ENCODE data around the gene OR8J3. TPM values are rescaled to one million over a fixed set of nuclear protein-coding genes. Genes with fewer than 3 reads are reported as not detected.
"Not testable (repeated sequence)": the region's sequence is repeated elsewhere in the genome, so short reads cannot be mapped to it uniquely, and the experiment has no call there.

OR8J3 gene
- not detected in 2 replicates for total RNA-seq (2012; rRNA removed)

- Histone ChIP-seq H3K9me3 (replicated peaks; ENCODE audit: low read length) (peaks cover 6% of the 10 kb centered on the region), H3K4me2 (ENCODE audit: low read length) (no peak within 1 kb of the TSS), H3K4me1 (ENCODE audit: control insufficient read depth, insufficient read depth, low read length) (no peaks in the 10 kb centered on the region), H3K9ac (ENCODE audit: low read depth, low read length) (no peak within 1 kb of the TSS), H3K4me3 (ENCODE audit: low read length) (no peak within 1 kb of the TSS), H3K36me3 (ENCODE audit: insufficient read depth, low read length) (no peaks in the 10 kb centered on the region), H3K27me3 (ENCODE audit: control insufficient read depth, insufficient read depth, low read length) (no peaks in the 10 kb centered on the region)
Observed at GRCh38 chr11:56140151-56140661, at the start of gene OR8J3. OR8J3 (minus strand) TSS chr11:56140201; CDS start chr11:56137718, 2,483 bp downstream.

GRCh38 chr11:56188602-56189001, 48.6 kb upstream of the OR8J3 start:
- Histone ChIP-seq H3K36me3 (ENCODE audit: insufficient read depth, low read length) (no peaks in the 10 kb centered on the region), H3K4me1 (ENCODE audit: control insufficient read depth, insufficient read depth, low read length) (no peaks in the 10 kb centered on the region)

DNA sequence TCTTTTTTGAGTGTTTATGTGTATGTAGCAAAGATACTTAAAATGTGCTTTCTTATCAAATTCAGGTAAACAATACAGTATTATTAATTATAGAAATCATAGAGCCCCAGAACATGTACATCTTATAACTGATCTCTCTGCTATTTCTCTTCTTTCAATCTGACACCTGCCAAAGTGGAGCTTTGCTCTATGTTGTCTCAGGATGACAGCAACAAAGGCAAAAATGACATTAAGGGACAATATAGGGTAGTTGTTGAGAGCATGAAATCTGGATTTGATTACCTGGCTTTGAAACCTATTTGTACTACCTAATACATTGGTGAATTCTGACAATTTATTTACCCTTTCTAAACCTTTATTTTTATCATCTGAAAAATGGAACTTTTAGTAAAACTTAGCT, 43.5 kb upstream of the OR8J3 start:
- H3K4me3 ChIP-seq (ENCODE audit: low read length): no peak overlapping the region
- H3K36me3 ChIP-seq (ENCODE audit: insufficient read depth, low read length): no peaks in the 10 kb centered on the region
- no peaks in the 10 kb centered on the region for H3K4me1 ChIP-seq (ENCODE audit: control insufficient read depth, insufficient read depth, low read length)
- H3K4me2 ChIP-seq (ENCODE audit: low read length): no peak overlapping the region
- no peaks in the 10 kb centered on the region for H3K9me3 ChIP-seq (replicated peaks; ENCODE audit: low read length)
- H3K27me3 ChIP-seq (ENCODE audit: control insufficient read depth, insufficient read depth, low read length): no peaks in the 10 kb centered on the region
- H3K9ac ChIP-seq (ENCODE audit: low read depth, low read length): no peak overlapping the region

More at GRCh38 chr11:56188602-56189001, 48.6 kb upstream of the OR8J3 start:
- Histone ChIP-seq H3K27me3 (ENCODE audit: control insufficient read depth, insufficient read depth, low read length) (no peaks in the 10 kb centered on the region), H3K4me2 (ENCODE audit: low read length) (no peak overlapping the region), H3K9ac (ENCODE audit: low read depth, low read length) (no peak overlapping the region), H3K9me3 (replicated peaks; ENCODE audit: low read length) (no peaks in the 10 kb centered on the region), H3K4me3 (ENCODE audit: low read length) (no peak overlapping the region)

GRCh38 chr11:56176318-56176717, 36.3 kb upstream of the OR8J3 start, which contains the start of gene OR5J2:
OR5J2 (plus strand) TSS chr11:56176618; CDS start chr11:56176618, 0 bp downstream.
- Histone ChIP-seq H3K9me3 (replicated peaks; ENCODE audit: low read length) (peaks cover 4% of the 10 kb centered on the region), H3K4me2 (ENCODE audit: low read length) (no peak within 1 kb of the TSS), H3K9ac (ENCODE audit: low read depth, low read length) (no peak within 1 kb of the TSS), H3K4me1 (ENCODE audit: control insufficient read depth, insufficient read depth, low read length) (no peaks in the 10 kb centered on the region), H3K4me3 (ENCODE audit: low read length) (no peak within 1 kb of the TSS), H3K36me3 (ENCODE audit: insufficient read depth, low read length) (no peaks in the 10 kb centered on the region), H3K27me3 (ENCODE audit: control insufficient read depth, insufficient read depth, low read length) (no peaks in the 10 kb centered on the region)

DNA sequence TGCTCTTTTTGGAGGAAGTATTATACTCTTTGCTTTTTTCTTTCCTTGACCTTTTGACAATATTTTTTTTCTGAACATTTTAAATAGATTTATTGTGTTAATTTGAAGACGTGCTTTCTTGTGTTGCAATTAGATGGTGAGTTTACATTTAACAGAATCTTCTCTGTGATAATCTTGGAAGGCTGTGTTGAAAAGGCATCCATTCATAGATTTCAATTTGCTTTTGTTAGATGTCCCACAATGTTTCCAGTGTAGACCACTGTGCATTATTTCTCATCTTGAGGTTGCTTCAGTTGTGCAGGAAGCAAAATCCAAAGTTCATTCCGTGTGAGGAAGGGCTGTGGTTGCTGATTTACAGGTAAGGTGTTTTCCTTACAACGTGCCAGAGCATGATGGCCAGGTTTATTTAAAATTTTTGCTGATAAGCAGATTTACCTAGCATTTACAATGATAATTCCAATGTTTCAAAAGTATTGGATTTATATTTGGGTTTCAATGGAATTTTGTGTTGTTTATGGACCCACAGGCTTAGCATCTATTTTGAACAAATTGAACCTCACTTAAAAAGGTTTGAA, 32.3 kb upstream of the OR8J3 start:
- Histone ChIP-seq H3K4me3 (ENCODE audit: low read length) (no peak overlapping the region), H3K4me2 (ENCODE audit: low read length) (no peak overlapping the region), H3K4me1 (ENCODE audit: control insufficient read depth, insufficient read depth, low read length) (no peaks in the 10 kb centered on the region), H3K27me3 (ENCODE audit: control insufficient read depth, insufficient read depth, low read length) (no peaks in the 10 kb centered on the region), H3K36me3 (ENCODE audit: insufficient read depth, low read length) (no peaks in the 10 kb centered on the region), H3K9me3 (replicated peaks; ENCODE audit: low read length) (peaks cover 8% of the 10 kb centered on the region), H3K9ac (ENCODE audit: low read depth, low read length) (no peak overlapping the region)

GRCh38 chr11:56163804-56164203, 23.8 kb upstream of the OR8J3 start:
- no peak overlapping the region for H3K4me3 ChIP-seq (ENCODE audit: low read length)
- H3K36me3 ChIP-seq (ENCODE audit: insufficient read depth, low read length): no peaks in the 10 kb centered on the region
- H3K4me2 ChIP-seq (ENCODE audit: low read length): no peak overlapping the region
- H3K4me1 ChIP-seq (ENCODE audit: control insufficient read depth, insufficient read depth, low read length): no peaks in the 10 kb centered on the region
- H3K27me3 ChIP-seq (ENCODE audit: control insufficient read depth, insufficient read depth, low read length): no peaks in the 10 kb centered on the region
- no peak overlapping the region for H3K9ac ChIP-seq (ENCODE audit: low read depth, low read length)
- H3K9me3 ChIP-seq (replicated peaks; ENCODE audit: low read length): no peaks in the 10 kb centered on the region

- Histone ChIP-seq H3K27me3 (ENCODE audit: control insufficient read depth, insufficient read depth, low read length) (no peaks in the 10 kb centered on the region), H3K4me3 (ENCODE audit: low read length) (no peak within 1 kb of the TSS), H3K9me3 (replicated peaks; ENCODE audit: low read length) (no peaks in the 10 kb centered on the region), H3K9ac (ENCODE audit: low read depth, low read length) (no peak within 1 kb of the TSS), H3K36me3 (ENCODE audit: insufficient read depth, low read length) (no peaks in the 10 kb centered on the region), H3K4me1 (ENCODE audit: control insufficient read depth, insufficient read depth, low read length) (no peaks in the 10 kb centered on the region), H3K4me2 (ENCODE audit: low read length) (no peak within 1 kb of the TSS)
Observed at GRCh38 chr11:56160217-56160616, 20.2 kb upstream of the OR8J3 start, which contains the start of gene OR8K5. OR8K5 (minus strand) TSS chr11:56160317; CDS start chr11:56160317, 0 bp downstream.

DNA sequence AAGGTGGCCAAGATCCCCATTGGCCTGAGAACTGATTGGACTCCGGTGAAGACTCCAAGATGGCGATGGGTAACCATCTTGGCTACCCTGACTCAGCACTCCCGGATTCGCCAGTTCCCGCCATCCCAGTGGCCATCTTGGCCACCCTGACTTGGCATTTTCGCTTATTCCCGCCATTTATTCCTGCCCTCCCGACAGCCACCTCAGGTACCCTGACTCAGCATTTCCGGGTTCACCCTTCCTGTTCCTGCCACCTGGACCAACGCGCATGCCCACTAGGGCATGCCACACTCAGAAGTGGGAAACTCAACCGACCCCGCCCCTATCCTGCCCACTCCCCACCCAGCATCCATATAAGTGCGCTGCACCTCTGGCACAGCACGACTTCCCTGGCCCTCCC, 12.3 kb upstream of the OR8J3 start:
- Histone ChIP-seq H3K27me3 (ENCODE audit: control insufficient read depth, insufficient read depth, low read length) (no peaks in the 10 kb centered on the region), H3K9ac (ENCODE audit: low read depth, low read length) (no peak overlapping the region), H3K4me3 (ENCODE audit: low read length) (no peak overlapping the region), H3K36me3 (ENCODE audit: insufficient read depth, low read length) (no peaks in the 10 kb centered on the region), H3K4me2 (ENCODE audit: low read length) (no peak overlapping the region), H3K9me3 (replicated peaks; ENCODE audit: low read length) (peaks cover 5% of the 10 kb centered on the region), H3K4me1 (ENCODE audit: control insufficient read depth, insufficient read depth, low read length) (no peaks in the 10 kb centered on the region)

- Histone ChIP-seq H3K4me3 (ENCODE audit: low read length) (no peak overlapping the region), H3K36me3 (ENCODE audit: insufficient read depth, low read length) (no peaks in the 10 kb centered on the region), H3K27me3 (ENCODE audit: control insufficient read depth, insufficient read depth, low read length) (no peaks in the 10 kb centered on the region), H3K4me2 (ENCODE audit: low read length) (no peak overlapping the region), H3K9ac (ENCODE audit: low read depth, low read length) (no peak overlapping the region), H3K4me1 (ENCODE audit: control insufficient read depth, insufficient read depth, low read length) (no peaks in the 10 kb centered on the region), H3K9me3 (replicated peaks; ENCODE audit: low read length) (peaks cover 5% of the 10 kb centered on the region)
Observed at GRCh38 chr11:56151376-56151775, 11.4 kb upstream of the OR8J3 start.

GRCh38 chr11:56143681-56144080, 3.7 kb upstream of the OR8J3 start:
- H3K27me3 ChIP-seq (ENCODE audit: control insufficient read depth, insufficient read depth, low read length); H3K9ac ChIP-seq (ENCODE audit: low read depth, low read length); H3K4me2 ChIP-seq (ENCODE audit: low read length); H3K36me3 ChIP-seq (ENCODE audit: insufficient read depth, low read length); H3K9me3 ChIP-seq (replicated peaks; ENCODE audit: low read length); H3K4me1 ChIP-seq (ENCODE audit: control insufficient read depth, insufficient read depth, low read length); H3K4me3 ChIP-seq (ENCODE audit: low read length): not testable (repeated sequence)

- peaks cover 3% of the 10 kb centered on the region for H3K9me3 ChIP-seq (replicated peaks; ENCODE audit: low read length)
- H3K9ac ChIP-seq (ENCODE audit: low read depth, low read length): no peak within 1 kb of the TSS
- H3K4me1 ChIP-seq (ENCODE audit: control insufficient read depth, insufficient read depth, low read length): no peaks in the 10 kb centered on the region
- H3K36me3 ChIP-seq (ENCODE audit: insufficient read depth, low read length): no peaks in the 10 kb centered on the region
- no peaks in the 10 kb centered on the region for H3K27me3 ChIP-seq (ENCODE audit: control insufficient read depth, insufficient read depth, low read length)
- no peak within 1 kb of the TSS for H3K4me3 ChIP-seq (ENCODE audit: low read length)
- H3K4me2 ChIP-seq (ENCODE audit: low read length): no peak within 1 kb of the TSS
Observed at GRCh38 chr11:56122073-56122472, 17.9 kb downstream of the OR8J3 start, which contains the start of gene OR8H3. OR8H3 (plus strand) TSS chr11:56122373; CDS start chr11:56122373, 0 bp downstream.

GRCh38 chr11:56103210-56103737, 36.7 kb downstream of the OR8J3 start, which contains the start of gene OR8H2:
OR8H2 (plus strand) TSS chr11:56103687; CDS start chr11:56105043, 1,356 bp downstream.
- H3K4me1 ChIP-seq (ENCODE audit: control insufficient read depth, insufficient read depth, low read length): no peaks in the 10 kb centered on the region
- H3K36me3 ChIP-seq (ENCODE audit: insufficient read depth, low read length): no peaks in the 10 kb centered on the region
- H3K4me3 ChIP-seq (ENCODE audit: low read length): no peak within 1 kb of the TSS
- H3K27me3 ChIP-seq (ENCODE audit: control insufficient read depth, insufficient read depth, low read length): no peaks in the 10 kb centered on the region
- H3K4me2 ChIP-seq (ENCODE audit: low read length): no peak within 1 kb of the TSS
- H3K9me3 ChIP-seq (replicated peaks; ENCODE audit: low read length): no peaks in the 10 kb centered on the region
- H3K9ac ChIP-seq (ENCODE audit: low read depth, low read length): no peak within 1 kb of the TSS
